Retina (tissue), 1 donor: ENCODE data around the gene LSR.
A peak's percentile ranks its signal among the peaks of the same experiment; 100 is the strongest.

Source experiments
- DNase-seq: peaks from one replicate; pipeline ENCODE4 v3.0.0-alpha.2; 2016

Gene LSR, protein sequence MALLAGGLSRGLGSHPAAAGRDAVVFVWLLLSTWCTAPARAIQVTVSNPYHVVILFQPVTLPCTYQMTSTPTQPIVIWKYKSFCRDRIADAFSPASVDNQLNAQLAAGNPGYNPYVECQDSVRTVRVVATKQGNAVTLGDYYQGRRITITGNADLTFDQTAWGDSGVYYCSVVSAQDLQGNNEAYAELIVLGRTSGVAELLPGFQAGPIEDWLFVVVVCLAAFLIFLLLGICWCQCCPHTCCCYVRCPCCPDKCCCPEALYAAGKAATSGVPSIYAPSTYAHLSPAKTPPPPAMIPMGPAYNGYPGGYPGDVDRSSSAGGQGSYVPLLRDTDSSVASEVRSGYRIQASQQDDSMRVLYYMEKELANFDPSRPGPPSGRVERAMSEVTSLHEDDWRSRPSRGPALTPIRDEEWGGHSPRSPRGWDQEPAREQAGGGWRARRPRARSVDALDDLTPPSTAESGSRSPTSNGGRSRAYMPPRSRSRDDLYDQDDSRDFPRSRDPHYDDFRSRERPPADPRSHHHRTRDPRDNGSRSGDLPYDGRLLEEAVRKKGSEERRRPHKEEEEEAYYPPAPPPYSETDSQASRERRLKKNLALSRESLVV

DNA sequence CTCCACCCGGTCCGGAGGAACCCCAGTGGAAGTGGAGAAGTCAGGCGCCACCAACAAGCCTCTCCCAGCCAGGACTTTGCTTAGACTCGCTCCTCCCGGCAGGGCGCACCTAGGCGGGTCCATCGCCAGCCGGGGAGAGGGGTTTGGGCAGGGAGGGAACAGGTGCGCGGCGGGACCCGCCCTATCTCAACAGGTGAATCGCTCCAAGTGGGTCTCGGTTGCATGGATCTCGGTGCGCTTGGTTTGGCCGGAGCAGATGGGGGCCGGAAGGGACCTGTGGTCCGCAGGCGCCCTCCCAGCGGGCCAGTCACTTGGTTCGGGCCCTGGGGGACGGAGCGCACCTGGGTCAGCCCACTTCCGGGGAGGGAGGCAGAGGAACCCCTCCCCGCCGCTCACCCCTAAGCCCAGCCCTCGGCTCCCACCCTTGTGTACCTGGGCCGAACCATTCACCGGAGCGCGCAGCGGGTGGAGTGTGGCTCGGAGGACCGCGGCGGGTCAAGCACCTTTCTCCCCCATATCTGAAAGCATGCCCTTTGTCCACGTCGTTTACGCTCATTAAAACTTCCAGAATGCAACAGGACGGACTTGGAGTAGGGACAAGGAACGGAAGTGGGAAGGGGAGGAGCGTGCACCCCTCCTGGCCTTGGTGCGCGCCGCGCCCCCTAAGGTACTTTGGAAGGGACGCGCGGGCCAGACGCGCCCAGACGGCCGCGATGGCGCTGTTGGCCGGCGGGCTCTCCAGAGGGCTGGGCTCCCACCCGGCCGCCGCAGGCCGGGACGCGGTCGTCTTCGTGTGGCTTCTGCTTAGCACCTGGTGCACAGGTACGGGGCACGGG lies at the start of gene LSR:
Gene LSR (plus strand): TSS at position 693 of the 836 bp plus-strand sequence. CDS start 21 bp downstream, at position 714.
- peak; percentile 91 for DNase-seq

DNA sequence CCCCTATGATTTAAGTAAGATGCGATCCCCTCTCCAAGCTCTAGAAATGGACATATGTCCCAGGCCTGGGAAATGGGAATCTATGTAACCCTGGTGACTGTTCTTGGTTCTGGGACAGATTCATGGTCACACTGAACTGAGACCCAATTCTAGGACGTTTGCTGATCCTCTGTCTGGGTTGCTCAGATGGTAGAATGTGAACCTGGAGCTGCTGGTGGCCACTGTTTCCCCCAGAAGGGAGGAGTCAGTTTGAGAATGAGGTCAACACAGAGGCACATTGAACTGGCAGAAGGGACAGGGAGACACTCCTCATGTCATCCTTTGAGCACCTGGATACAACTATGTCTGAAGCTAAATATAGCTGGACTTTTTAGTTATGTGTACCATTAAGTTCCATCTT lies 49.3 kb upstream of the LSR start:
- no peak for DNase-seq

DNA sequence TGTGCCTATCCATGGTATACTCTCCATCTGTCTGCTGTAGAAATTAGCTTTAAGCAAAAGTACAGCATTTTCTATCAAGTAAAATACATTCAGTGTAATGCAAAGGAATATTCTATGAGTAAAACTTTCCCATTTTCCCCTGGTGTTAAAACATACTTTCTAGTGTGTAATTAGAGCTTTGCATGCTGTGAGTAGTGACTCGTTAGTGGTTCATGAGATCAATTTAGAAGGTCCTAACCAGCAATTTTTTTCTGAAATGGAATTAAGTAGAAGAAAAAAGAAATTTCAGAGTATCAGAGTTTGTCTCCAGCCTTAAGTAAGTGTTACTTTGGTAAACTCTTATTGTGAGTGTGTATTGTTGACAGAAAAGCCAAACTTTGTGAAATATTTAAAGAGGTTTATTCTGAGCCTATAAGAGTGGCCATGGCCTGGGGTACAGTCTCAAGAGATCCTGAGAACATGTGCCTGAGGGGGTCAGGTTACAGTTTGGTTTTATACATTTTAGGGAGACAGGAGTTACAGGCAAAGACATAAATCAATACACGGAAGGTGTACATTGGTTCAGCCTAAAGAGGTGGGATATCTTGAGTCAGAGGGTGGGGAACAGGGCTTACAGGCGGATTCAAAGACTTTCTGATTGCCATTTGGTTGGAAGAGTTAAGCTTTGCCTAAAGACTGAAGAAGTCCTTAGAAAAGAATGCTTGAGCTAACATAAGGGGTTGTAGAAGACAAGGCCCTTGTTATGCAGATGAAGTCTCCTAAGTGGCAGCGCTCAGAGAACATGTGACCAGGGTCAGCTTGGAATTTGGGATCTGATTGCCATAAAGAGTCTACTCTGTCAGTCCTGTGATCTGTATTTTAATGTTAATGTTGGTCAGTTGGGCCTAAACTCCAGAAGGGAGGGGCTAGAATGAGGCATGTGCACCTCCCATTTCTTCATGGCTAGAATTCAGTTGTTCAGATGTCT lies 45.8 kb upstream of the LSR start:
- DNase-seq, result no peak

DNA sequence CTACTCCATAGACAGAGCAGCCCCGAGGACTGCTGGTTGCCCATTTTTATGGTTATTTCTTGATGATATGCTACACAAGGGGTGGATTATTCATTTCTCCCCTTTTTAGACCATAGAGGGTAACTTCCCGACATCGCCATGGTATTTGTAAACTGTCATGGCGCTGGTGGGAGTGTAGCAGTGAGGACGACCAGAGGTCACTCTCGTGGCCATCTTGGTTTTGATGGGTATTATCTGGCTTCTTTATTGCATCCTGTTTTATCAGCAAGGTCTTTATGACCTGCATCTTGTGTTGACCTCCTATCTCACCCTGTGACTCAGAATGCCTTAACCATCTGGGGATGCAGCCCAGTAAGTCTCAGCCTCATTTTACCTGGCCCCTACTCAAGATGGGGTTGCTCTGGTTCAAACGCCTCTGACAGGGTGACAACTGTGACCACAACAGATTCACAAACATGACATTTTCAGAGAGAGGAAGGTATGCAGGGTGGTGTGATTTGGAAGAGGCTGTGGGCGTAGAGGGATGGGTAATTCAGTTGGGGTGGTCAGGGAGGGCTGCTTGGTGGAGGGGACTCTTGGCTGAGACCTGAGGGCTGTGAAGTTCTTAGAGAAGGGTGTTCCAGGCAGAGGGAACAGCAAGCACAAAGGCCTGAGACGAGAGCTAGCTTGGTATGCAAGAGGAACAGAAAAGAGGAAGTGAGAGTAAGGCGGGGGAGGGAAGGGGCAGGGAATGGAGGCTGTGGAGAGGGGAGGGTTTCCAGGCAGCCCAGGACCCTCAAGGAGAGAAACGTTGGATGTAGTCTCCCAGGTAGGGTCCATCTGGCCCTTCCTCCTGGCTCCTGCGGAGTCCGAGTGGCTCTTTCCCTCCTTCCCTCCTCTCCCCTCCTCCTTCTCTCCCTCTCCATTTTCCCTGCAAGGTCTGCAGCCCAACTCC lies 43.7 kb upstream of the LSR start:
- no peak for DNase-seq

DNA sequence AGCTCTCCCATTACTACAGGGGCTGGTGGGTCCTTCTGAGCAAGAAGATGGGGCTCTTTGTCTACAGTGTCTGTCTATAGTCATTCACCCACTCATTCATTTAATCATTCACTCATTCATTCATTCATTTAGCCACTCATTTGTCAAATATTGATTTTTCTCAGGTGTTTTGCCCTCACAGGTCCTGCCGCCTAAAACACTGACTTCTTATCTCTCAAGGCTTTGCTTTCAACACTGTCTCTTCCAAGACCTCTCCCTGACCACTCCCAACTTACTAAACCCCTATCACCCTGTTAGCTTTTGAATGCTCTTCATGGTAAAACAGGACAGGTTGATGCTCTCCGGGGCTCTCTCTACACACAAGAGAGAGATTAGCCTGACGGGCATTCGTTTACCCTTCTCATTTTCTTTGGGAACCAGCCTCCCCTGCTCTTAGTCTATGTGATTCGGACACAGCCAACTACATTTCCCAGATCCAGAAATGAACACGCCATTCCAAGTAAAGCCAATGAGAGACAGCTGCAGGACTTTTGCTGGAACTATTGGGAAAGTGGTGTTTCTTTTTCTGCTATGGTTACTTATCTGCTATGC lies 43.0 kb upstream of the LSR start:
- no peak for DNase-seq

DNA sequence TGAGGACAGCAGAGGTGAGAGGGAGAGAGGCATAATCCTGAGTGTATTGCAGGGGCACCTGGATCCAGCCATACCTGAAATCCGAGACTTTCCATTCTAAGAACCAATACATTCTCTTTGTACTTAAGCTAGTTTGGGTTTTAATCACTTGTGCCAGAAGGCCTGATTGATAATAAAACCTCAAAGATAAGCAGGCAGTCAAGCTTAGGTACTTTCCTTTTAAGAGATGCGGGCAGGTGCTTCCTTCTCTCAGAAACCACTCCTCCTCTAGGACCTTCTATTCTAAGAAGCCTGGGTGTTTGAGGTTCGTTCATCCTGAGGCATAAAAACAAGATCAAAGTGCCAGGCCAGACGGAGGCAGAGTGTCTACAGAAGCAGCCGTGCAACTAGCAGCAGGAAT lies 42.4 kb upstream of the LSR start:
- no peak for DNase-seq

DNA sequence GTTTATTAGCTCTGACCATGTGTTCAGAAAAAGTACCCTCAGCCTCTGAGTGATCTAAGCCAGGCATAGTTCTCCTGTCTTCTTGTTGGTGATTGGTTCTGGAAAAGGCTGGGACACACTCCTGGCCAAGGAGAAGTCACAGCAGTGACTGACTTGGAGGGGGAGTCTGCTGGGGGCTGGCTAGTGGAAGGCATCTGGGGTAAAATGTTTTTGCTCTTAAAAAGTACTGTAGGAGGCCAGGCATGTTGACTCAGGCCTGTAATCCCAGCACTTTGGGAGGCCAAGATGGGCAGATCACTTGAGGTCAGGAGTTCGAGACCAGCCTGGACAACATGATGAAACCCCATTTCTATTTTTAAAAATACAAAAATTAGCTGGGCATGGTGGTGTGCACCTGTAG lies 41.9 kb upstream of the LSR start:
- DNase-seq, result no peak

DNA sequence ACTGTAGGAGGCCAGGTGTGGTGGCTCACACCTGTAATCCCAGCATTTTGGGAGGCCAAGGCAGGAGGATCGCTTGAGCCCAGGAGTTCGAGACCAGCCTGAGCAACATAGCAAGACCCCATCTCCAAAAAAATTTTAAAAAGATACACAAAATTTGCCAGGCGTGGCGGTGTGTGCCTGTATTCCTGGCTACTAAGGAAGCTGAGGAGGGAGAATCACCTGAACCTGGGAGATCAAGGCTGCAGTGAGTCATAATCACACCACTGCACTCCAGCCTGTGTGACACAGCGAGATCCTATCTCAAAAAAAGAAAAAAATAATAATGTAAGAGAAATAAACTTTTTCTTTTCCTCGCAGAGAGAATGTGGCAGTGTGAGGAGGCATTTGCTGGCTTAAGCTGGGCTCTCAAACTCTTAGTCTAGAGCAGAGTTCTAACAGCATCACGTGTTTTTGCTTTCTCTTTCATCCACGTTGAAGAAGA lies 41.4 kb upstream of the LSR start:
- no peak for DNase-seq

DNA sequence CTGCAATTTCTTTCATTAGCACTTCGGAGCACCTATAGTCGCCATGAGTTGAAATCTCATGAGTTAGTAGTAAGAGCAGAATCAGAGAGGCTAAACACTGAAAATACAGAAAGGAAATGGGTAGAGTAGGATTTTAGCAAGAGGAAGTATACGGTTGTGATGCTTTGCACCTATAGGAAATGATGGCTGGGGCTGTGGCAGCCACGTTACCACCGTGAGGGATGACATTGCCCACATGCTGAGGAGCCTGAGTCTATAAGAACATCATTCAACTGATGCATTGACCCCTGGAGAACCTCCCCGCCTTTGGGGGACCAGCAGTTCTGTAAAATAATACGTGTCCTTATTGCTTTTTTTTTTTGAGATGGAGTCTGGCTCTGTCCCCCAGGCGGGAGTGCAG lies 40.7 kb upstream of the LSR start:
- no peak for DNase-seq

DNA sequence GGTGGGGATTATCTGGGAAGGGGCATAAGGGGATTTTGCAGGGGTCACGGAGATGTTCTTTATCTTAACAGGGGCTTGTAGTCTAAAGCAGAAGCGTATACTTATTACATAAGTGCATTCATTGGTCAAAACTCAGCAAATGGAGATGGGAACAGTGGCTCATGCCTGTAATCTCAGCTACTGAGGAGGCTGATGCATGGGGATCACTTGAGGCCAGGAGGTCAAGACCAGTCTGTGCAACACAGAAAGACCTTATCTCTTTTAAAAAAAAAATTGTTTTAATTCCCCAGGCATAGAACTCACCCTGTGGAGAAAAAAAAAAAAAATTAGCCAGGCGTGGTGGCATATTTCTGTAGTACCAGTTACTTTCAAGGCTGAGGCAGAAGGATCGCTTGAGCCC lies 39.2 kb upstream of the LSR start:
- no peak for DNase-seq

DNA sequence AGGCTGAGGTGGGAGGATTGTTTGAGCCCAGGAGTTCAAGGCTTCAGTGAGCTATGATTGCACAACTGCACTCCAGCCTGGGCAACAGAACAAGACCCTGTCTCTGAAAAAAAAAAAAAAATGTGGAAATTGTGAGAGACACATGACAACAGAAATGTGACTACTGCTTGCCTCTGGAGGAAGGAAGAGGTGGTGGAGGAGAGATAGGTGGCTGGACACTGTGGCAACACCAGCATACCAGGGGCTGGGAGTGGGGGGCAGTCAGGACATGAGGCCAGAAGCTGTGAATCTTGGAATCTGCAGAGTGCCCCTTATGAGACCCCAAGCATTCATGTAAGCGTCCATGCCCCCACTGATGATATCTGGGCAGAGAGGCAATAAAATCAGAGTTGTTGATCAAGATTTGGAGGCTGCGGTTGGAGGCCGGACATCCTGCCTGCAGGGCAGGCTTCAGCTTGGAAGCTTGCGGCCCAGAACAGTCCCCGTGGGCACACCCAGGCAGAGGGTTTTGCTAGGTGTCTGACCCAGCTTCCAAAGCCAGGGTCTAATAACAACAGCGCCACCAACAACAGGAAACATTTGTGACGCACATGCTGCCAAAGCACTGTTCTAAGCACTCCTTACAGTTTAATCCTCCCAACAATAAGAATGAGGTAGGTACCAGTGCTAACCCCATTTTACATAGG lies 37.1 kb upstream of the LSR start:
- no peak for DNase-seq

DNA sequence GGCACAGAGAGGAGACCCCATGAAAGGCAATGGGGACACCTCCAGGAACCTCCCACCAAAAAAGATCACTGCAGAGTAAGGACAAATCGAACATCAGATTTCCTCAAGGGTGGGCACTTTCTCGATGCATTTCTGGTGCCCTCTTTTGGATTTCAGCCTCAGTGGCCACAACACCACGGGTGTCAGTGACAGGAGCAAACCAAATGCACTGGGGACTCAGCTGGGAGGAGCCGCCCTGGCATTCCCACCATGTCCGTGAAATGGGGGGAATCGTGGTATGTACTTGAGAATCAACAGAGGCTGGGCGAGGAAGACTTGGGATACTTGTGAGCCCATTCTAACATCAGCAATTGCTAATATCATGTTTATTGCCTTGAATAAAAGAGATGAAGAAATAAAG lies 36.6 kb upstream of the LSR start:
- DNase-seq, result no peak

DNA sequence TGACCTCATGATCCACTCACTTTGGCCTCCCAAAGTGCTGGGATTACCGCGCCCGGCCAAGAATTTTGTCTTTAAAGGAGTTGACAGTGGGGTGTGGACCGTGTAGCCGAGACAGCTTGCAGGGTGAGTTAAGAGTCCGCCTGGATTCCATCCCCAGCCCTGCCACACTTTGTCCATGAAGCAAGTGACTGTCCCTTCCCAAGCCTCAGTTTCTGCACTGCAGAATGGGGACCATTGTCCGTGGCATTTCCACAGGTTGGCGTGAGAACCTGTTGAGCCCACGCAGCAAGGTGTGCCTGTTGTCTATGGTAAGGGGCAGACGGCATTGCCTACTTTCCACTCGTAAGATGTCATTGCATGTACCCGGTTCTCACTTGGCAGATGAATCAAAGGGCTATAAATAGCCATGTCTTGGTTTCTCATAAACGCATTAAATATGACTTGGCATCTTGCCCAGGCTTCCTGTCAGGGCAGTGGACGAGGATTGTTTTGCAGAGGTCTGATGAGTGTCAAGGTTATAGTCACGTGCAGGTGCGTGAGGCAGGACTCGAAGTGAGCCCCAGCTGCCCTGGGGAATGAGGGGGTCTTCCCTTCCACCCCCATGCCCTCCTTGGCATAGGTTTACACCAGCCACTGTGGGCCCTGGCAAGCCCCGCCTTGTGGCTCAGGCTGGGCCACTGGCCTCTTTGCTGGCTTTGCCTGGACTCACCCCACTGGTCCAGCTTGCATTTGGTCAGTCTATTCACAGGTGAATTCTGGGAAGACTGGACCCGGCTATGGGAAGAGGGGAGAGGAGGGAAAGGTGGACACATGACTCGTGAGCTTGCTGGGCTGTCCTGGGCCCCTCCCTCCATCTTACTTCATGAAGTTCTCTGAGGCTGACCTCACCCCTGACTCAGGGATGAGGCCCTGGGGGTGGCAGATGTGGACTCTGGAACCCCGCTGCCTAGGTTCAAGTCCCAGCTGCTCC lies 34.9 kb upstream of the LSR start:
- DNase-seq, result no peak

DNA sequence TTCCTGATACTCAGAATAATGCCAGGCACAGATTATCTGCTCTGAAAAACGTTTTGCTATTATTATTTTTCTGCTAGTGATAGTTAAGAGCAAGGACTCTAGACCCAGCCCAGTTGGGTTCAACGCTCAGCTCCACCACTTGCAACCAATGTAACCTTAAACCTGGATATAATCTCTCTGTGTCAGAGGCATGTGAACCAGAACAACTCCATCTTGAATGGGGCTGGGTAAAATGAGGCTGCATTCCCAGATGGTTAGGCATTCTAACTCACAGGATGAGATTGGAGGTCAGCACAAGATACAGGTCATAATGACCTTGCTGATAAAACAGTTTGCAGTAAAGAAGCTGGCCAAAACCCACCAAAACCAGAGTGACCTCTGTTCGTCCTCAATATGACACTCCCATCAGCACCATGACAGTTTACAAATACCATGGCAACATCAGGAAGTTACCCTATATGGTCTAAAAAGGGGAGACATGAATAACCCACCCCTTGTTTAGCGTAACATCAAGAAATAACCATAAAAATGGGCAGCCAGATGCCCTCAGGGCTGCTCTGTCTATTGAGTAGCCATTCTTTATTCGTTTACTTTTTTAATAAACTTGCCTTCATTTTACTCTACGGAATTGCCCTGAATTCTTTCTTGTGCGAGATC lies 33.9 kb upstream of the LSR start:
- no peak for DNase-seq

DNA sequence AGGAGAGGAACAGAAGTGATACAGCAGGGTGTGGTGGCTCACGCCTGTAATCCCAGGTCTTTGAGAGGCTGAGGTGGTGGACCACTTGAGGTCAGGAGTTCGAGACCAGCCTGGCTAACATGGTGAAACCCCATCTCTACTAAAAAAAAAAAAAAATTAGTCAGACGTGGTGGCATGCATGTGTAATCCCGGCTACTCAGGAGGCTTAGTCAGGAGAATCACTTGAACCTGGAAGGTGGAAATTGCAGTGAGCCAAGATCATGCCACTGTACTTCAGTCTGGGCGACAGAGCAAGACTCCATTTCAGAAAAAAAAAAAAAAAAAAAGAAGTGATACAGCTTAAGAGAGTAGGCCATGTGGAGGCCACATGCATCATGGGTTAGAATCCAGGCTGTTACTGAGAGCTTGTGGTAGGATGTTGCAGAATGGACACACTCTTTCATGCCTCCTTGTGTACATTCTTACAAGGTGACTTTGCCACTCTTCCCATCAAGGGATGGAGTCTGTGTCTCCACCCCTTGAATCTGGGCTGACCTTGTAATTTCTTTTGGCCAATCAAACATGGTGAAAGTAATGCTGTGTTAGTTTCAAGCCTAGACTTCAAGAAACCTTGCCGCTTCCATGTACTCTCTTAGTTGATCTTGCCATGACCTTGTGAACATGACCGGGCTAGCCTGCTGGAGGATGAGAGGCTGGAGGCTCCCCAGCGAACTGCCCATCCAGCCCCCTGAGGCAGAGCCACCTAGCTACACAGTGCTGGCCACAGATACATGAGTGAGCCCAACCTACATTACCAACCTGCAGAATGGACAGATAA lies 32.6 kb upstream of the LSR start:
- no peak for DNase-seq

DNA sequence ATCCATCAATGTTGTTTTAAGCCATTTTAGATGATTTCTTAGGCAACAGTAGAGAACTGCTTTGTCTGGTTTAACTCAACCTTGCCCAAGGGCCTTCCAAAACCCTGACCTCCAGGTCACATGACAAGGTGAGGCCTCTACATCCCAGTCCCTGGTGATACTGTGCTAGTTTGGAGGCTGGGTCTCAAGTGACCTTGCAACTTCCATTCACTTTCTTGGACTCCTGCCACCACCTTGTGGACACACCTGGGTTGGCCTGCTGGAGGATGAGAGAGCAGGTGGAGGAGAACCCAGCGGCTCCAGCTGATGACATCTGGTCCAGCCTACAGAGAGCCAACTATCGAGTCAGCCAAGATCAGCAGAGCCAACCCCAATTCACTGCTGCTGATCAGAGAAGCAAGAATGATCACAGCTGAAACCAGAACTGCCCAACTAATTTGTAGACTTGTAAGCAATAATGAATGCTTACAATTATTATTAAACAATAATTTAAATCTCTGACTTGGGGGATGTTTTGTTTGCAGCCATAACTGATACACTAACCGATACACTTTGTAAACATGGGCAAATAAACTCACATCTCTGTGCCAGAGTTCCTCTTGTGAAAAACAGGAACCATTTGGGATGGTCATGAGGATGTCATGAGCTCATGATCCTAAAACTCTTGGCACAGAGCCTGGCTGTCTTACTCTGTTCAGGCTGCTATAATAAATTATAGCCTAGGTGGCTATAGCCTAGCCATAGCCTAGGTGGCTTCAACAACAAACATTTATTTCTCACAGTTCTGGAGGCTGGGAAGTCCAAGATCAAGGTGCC lies 31.8 kb upstream of the LSR start:
- no peak for DNase-seq

DNA sequence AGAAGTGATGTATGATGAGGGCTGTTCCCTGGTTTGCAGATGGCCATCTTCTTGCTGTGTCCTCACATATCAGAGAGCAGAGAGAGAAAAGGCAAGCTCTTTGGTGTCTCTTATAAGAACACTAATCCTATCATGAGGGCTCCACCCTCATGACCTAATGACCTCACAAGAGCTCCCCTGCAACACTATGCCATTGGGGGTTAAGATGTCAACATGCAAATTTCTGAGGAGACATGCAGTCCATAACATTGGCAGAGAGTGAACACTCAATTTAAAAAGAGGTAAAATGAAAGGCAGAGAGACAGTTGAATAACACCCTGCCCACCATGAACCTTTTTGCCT lies 31.2 kb upstream of the LSR start:
- no peak for DNase-seq
